Loucy (cell line): ENCODE data around the gene ZBTB18.

Source experiments
- EZH2phosphoT487 ChIP-seq: fragments of 200-600 bp; IDR thresholded peaks from 2 replicates; pipeline ENCODE4 v1.6.1; 2018; ENCODE audit warnings: antibody characterized with exemption, mild to moderate bottlenecking, moderate library complexity, borderline replicate concordance
- TF ChIP-seq, protein P1 (sequence below): fragments of 200-600 bp; sonication (generic); conservative IDR thresholded peaks from 2 replicates; pipeline ENCODE4 v1.5.1; 2014; ENCODE audit warnings: mild to moderate bottlenecking, antibody characterized with exemption, low read length

DNA sequence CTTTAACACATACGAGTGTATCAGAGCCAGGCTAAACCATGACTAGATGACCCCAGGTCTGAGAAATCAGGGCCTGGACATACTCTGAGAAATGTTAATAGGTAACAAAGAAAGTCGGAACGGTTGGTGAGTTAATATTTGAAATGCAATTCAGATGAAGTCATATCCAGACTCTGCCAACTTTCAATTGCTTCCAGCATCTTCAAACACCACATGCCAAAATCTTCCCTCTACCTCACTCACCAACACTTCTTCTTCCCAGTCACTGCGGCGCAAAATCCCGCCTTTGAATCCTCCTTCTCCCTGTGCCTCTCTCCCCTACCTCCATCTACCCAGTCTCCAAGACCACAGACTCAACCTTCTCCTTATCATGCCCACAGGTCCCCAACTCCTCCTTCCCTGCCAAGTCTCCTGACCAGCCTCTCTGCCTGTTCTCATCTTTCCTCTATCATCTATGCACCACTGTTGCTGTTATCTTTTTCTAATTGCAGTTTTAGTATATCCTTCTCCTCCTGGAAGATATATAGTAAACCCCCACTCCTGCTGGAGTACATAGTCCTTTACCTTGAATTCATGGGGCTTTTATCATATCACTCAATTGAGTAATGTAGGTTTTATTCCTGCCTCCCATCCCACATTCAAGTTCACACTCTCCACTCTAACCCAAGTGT lies 41.3 kb downstream of the ZBTB18 start:
- TF ChIP-seq, protein P1, sequence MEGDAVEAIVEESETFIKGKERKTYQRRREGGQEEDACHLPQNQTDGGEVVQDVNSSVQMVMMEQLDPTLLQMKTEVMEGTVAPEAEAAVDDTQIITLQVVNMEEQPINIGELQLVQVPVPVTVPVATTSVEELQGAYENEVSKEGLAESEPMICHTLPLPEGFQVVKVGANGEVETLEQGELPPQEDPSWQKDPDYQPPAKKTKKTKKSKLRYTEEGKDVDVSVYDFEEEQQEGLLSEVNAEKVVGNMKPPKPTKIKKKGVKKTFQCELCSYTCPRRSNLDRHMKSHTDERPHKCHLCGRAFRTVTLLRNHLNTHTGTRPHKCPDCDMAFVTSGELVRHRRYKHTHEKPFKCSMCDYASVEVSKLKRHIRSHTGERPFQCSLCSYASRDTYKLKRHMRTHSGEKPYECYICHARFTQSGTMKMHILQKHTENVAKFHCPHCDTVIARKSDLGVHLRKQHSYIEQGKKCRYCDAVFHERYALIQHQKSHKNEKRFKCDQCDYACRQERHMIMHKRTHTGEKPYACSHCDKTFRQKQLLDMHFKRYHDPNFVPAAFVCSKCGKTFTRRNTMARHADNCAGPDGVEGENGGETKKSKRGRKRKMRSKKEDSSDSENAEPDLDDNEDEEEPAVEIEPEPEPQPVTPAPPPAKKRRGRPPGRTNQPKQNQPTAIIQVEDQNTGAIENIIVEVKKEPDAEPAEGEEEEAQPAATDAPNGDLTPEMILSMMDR, result no peak
- no peak for TF ChIP-seq EZH2phosphoT487
